GM21360 (cell line): Measurements from ENCODE around the gene SNX20.

Source experiments
- ATAC-seq: cut with Tn5 transposase; IDR thresholded peaks from one replicate; pipeline ENCODE4 v1.9.1; 2021; ENCODE audit warnings: mild to moderate bottlenecking, moderate library complexity; ENCODE audit not compliant: unreplicated experiment

The SNX20 gene

GRCh38 chr16:50637716-50638602 is 43.2 kb downstream of the SNX20 start:
- no peak for ATAC-seq

- ATAC-seq = no peak
Observed at GRCh38 chr16:50636753-50637374, 44.2 kb downstream of the SNX20 start.

GRCh38 chr16:50635505-50636392 is 45.4 kb downstream of the SNX20 start:
- ATAC-seq = no peak

GRCh38 chr16:50634947-50635346 is 46.2 kb downstream of the SNX20 start:
- no peak for ATAC-seq

- ATAC-seq = no peak
Observed at GRCh38 chr16:50634090-50634489, 47.0 kb downstream of the SNX20 start.

GRCh38 chr16:50632927-50633800 is 47.9 kb downstream of the SNX20 start:
- no peak for ATAC-seq

- ATAC-seq = no peak
Observed at GRCh38 chr16:50631985-50632576, 49.0 kb downstream of the SNX20 start.

- ATAC-seq = no peak
Observed at GRCh38 chr16:50631249-50631984, 49.7 kb downstream of the SNX20 start.

GRCh38 chr16:50630394-50631020 is 50.6 kb downstream of the SNX20 start:
- ATAC-seq = no peak

GRCh38 chr16:50629334-50629733 is 51.8 kb downstream of the SNX20 start:
- ATAC-seq = no peak

GRCh38 chr16:50628156-50628802 is 52.8 kb downstream of the SNX20 start:
- no peak for ATAC-seq

- no peak for ATAC-seq
Observed at GRCh38 chr16:50627419-50627818, 53.7 kb downstream of the SNX20 start.

- no peak for ATAC-seq
Observed at GRCh38 chr16:50626868-50627267, 54.2 kb downstream of the SNX20 start.

GRCh38 chr16:50625374-50625773 is 55.7 kb downstream of the SNX20 start:
- no peak for ATAC-seq

GRCh38 chr16:50624449-50624970 is 56.6 kb downstream of the SNX20 start:
- no peak for ATAC-seq

GRCh38 chr16:50622643-50623369 is 58.3 kb downstream of the SNX20 start:
- no peak for ATAC-seq

GRCh38 chr16:50622029-50622428 is 59.1 kb downstream of the SNX20 start:
- ATAC-seq = no peak
